WTC11 (cell line): ENCODE results near the gene GMIP. TPM values are rescaled to one million over a fixed set of nuclear protein-coding genes. Genes with fewer than 3 reads are reported as not detected.

ENCODE experiments used
- ATAC-seq: fragments of 200-7000 bp; cut with Tn5 transposase; 2 replicates; pipeline ENCODE4 v1.10.0; 2021; ENCODE audit warnings: mild to moderate bottlenecking, moderate library complexity
- CTCF ChIA-PET: fragments of 300-600 bp; sonication (Branson Sonifier 250); formaldehyde crosslinking; loops from one replicate; lab custom pipeline; 2021; ENCODE audit warnings: antibody characterized with exemption; lab: Charles Lee
- POLR2A ChIA-PET: fragments of 350-600 bp; sonication (Branson Sonifier 250); formaldehyde crosslinking; loops from one replicate; lab custom pipeline; 2021; ENCODE audit warnings: antibody characterized with exemption; lab: Charles Lee
- DNase-seq: peaks from one replicate; pipeline ENCODE4 v3.0.0; 2021; ENCODE audit warnings: low spot score
- H3K27ac Mint-ChIP-seq: 2 replicates; pipeline ENCODE4 v1.8.0; 2021; ENCODE audit warnings: mixed read lengths
- H3K27me3 Mint-ChIP-seq: 2 replicates; pipeline ENCODE4 v1.8.0; 2021; ENCODE audit warnings: low read depth, mild to moderate bottlenecking, moderate library complexity, mixed read lengths
- H3K36me3 Mint-ChIP-seq: 2 replicates; pipeline ENCODE4 v1.8.0; 2021; ENCODE audit warnings: mixed read lengths
- H3K4me1 Mint-ChIP-seq: 2 replicates; pipeline ENCODE4 v1.8.0; 2022; ENCODE audit warnings: mixed read lengths
- H3K4me3 Mint-ChIP-seq: 2 replicates; pipeline ENCODE4 v1.8.0; 2021; ENCODE audit warnings: mild to moderate bottlenecking, moderate library complexity, mixed read lengths
- H3K9me3 Mint-ChIP-seq: 2 replicates; pipeline ENCODE4 v1.8.0; 2021; ENCODE audit warnings: mixed read lengths
- GABPB1 ChIP-seq: sonication (generic); formaldehyde crosslinking; IDR thresholded peaks from 2 replicates; pipeline ENCODE4 v1.8.1; 2023; ENCODE audit warnings: mild to moderate bottlenecking, missing genetic modification reagents
- MXD4 ChIP-seq: fragments of 250-450 bp; sonication (Bioruptor Pico); IDR thresholded peaks from 2 replicates; pipeline ENCODE4 v1.8.0; 2021; ENCODE audit warnings: mild to moderate bottlenecking, moderate library complexity, borderline replicate concordance
- NFATC4 ChIP-seq: fragments of 250-450 bp; sonication (Bioruptor Pico); IDR thresholded peaks from 2 replicates; pipeline ENCODE4 v1.9.0; 2021; ENCODE audit warnings: mild to moderate bottlenecking
- NFYB ChIP-seq: sonication (generic); formaldehyde crosslinking; conservative IDR thresholded peaks from 2 replicates; pipeline ENCODE4 v1.8.0; 2022; ENCODE audit warnings: low read depth, missing genetic modification reagents
- NR1H2 ChIP-seq: sonication (generic); formaldehyde crosslinking; IDR thresholded peaks from 2 replicates; pipeline ENCODE4 v1.9.0; 2021; ENCODE audit warnings: mild to moderate bottlenecking, moderate library complexity, missing genetic modification reagents
- NR2C2 ChIP-seq: sonication (generic); formaldehyde crosslinking; IDR thresholded peaks from 2 replicates; pipeline ENCODE4 v1.8.0; 2022; ENCODE audit warnings: mild to moderate bottlenecking, missing genetic modification reagents
- RELA ChIP-seq: sonication (generic); formaldehyde crosslinking; IDR thresholded peaks from 2 replicates; pipeline ENCODE4 v1.8.1; 2022; ENCODE audit warnings: missing genetic modification reagents, mild to moderate bottlenecking, borderline replicate concordance
- SMAD3 ChIP-seq: sonication (generic); formaldehyde crosslinking; IDR thresholded peaks from 2 replicates; pipeline ENCODE4 v1.8.0; 2022; ENCODE audit warnings: missing genetic modification reagents, mild to moderate bottlenecking, borderline replicate concordance
- ZBTB21 ChIP-seq: sonication (generic); formaldehyde crosslinking; IDR thresholded peaks from 2 replicates; pipeline ENCODE4 v1.8.1; 2023; ENCODE audit warnings: mild to moderate bottlenecking, missing genetic modification reagents, borderline replicate concordance
- ZNF121 ChIP-seq: sonication (generic); formaldehyde crosslinking; IDR thresholded peaks from 2 replicates; pipeline ENCODE4 v1.8.0; 2023; ENCODE audit warnings: missing genetic modification reagents
- ZNF416 ChIP-seq: fragments of 250-450 bp; sonication (Bioruptor Pico); IDR thresholded peaks from 2 replicates; pipeline ENCODE4 v1.9.0; 2021; ENCODE audit warnings: mild to moderate bottlenecking, inconsistent platforms
- total RNA-seq: library from RNA; stranded (reverse); gene quantifications from 3 replicates; pipeline ENCODE4 v1.2.3, GENCODE V29; 2021
- TF ChIP-seq, protein P1 (sequence below): sonication (generic); formaldehyde crosslinking; IDR thresholded peaks from 2 replicates; pipeline ENCODE4 v1.8.1; 2023; ENCODE audit warnings: mild to moderate bottlenecking, missing genetic modification reagents, borderline replicate concordance
- TF ChIP-seq, protein P2 (sequence below): sonication (generic); formaldehyde crosslinking; IDR thresholded peaks from 2 replicates; pipeline ENCODE4 v1.8.0; 2022; ENCODE audit warnings: missing genetic modification reagents
- TF ChIP-seq, protein P3 (sequence below): sonication (generic); formaldehyde crosslinking; IDR thresholded peaks from 2 replicates; pipeline ENCODE4 v1.8.1; 2023; ENCODE audit warnings: mild to moderate bottlenecking, missing genetic modification reagents
- TF ChIP-seq, protein P4 (sequence below): sonication (generic); formaldehyde crosslinking; IDR thresholded peaks from 2 replicates; pipeline ENCODE4 v1.8.0; 2022; ENCODE audit warnings: mild to moderate bottlenecking, missing genetic modification reagents
- TF ChIP-seq, protein P5 (sequence below): sonication (generic); formaldehyde crosslinking; IDR thresholded peaks from 2 replicates; pipeline ENCODE4 v1.8.1; 2022; ENCODE audit warnings: missing genetic modification reagents, borderline replicate concordance
- TF ChIP-seq, protein P6 (sequence below): sonication (generic); formaldehyde crosslinking; IDR thresholded peaks from 2 replicates; pipeline ENCODE4 v1.8.1; 2023; ENCODE audit warnings: mild to moderate bottlenecking, moderate library complexity, missing genetic modification reagents

The GMIP gene
- total RNA-seq, 1 experiment from 2014 or later: 23.0 TPM

DNA sequence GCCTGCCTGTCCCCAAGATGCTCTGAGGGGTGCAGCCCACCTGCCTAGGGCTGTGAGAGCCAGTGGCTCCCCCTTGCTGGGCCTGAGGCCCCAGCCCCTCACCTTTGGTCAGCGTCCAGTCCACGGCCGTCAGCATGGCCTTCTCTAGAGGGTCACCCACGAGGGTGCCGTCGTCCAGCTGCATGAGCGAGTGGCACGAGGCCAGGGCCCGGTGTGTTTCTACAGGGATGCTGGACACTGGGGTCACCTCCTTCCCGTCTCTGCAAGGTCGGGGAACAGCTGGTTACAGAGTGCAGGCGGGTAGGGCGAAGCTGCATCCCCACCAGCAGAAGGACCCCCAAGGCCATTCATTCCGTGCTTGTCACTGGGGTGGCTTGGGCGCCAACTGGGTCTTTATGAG is 11.0 kb upstream of the GMIP start:
- TF ChIP-seq SMAD3 (CRISPR knock-in tag): no peak
- TF ChIP-seq, protein P1, sequence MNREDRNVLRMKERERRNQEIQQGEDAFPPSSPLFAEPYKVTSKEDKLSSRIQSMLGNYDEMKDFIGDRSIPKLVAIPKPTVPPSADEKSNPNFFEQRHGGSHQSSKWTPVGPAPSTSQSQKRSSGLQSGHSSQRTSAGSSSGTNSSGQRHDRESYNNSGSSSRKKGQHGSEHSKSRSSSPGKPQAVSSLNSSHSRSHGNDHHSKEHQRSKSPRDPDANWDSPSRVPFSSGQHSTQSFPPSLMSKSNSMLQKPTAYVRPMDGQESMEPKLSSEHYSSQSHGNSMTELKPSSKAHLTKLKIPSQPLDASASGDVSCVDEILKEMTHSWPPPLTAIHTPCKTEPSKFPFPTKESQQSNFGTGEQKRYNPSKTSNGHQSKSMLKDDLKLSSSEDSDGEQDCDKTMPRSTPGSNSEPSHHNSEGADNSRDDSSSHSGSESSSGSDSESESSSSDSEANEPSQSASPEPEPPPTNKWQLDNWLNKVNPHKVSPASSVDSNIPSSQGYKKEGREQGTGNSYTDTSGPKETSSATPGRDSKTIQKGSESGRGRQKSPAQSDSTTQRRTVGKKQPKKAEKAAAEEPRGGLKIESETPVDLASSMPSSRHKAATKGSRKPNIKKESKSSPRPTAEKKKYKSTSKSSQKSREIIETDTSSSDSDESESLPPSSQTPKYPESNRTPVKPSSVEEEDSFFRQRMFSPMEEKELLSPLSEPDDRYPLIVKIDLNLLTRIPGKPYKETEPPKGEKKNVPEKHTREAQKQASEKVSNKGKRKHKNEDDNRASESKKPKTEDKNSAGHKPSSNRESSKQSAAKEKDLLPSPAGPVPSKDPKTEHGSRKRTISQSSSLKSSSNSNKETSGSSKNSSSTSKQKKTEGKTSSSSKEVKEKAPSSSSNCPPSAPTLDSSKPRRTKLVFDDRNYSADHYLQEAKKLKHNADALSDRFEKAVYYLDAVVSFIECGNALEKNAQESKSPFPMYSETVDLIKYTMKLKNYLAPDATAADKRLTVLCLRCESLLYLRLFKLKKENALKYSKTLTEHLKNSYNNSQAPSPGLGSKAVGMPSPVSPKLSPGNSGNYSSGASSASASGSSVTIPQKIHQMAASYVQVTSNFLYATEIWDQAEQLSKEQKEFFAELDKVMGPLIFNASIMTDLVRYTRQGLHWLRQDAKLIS (CRISPR knock-in tag): no peak
- TF ChIP-seq GABPB1 (CRISPR knock-in tag): no peak
- no peak for TF ChIP-seq NFYB (CRISPR knock-in tag)
- TF ChIP-seq ZNF416: no peak
- TF ChIP-seq, protein P2, sequence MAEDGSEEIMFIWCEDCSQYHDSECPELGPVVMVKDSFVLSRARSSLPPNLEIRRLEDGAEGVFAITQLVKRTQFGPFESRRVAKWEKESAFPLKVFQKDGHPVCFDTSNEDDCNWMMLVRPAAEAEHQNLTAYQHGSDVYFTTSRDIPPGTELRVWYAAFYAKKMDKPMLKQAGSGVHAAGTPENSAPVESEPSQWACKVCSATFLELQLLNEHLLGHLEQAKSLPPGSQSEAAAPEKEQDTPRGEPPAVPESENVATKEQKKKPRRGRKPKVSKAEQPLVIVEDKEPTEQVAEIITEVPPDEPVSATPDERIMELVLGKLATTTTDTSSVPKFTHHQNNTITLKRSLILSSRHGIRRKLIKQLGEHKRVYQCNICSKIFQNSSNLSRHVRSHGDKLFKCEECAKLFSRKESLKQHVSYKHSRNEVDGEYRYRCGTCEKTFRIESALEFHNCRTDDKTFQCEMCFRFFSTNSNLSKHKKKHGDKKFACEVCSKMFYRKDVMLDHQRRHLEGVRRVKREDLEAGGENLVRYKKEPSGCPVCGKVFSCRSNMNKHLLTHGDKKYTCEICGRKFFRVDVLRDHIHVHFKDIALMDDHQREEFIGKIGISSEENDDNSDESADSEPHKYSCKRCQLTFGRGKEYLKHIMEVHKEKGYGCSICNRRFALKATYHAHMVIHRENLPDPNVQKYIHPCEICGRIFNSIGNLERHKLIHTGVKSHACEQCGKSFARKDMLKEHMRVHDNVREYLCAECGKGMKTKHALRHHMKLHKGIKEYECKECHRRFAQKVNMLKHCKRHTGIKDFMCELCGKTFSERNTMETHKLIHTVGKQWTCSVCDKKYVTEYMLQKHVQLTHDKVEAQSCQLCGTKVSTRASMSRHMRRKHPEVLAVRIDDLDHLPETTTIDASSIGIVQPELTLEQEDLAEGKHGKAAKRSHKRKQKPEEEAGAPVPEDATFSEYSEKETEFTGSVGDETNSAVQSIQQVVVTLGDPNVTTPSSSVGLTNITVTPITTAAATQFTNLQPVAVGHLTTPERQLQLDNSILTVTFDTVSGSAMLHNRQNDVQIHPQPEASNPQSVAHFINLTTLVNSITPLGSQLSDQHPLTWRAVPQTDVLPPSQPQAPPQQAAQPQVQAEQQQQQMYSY (CRISPR knock-in tag): no peak
- no peak for TF ChIP-seq NR2C2 (CRISPR knock-in tag)
- no peak for TF ChIP-seq NFATC4 (CRISPR knock-in tag)
- TF ChIP-seq, protein P3, sequence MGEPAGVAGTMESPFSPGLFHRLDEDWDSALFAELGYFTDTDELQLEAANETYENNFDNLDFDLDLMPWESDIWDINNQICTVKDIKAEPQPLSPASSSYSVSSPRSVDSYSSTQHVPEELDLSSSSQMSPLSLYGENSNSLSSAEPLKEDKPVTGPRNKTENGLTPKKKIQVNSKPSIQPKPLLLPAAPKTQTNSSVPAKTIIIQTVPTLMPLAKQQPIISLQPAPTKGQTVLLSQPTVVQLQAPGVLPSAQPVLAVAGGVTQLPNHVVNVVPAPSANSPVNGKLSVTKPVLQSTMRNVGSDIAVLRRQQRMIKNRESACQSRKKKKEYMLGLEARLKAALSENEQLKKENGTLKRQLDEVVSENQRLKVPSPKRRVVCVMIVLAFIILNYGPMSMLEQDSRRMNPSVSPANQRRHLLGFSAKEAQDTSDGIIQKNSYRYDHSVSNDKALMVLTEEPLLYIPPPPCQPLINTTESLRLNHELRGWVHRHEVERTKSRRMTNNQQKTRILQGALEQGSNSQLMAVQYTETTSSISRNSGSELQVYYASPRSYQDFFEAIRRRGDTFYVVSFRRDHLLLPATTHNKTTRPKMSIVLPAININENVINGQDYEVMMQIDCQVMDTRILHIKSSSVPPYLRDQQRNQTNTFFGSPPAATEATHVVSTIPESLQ (CRISPR knock-in tag): no peak
- TF ChIP-seq NR1H2 (CRISPR knock-in tag): no peak
- TF ChIP-seq ZBTB21 (CRISPR knock-in tag): no peak
- TF ChIP-seq, protein P4, sequence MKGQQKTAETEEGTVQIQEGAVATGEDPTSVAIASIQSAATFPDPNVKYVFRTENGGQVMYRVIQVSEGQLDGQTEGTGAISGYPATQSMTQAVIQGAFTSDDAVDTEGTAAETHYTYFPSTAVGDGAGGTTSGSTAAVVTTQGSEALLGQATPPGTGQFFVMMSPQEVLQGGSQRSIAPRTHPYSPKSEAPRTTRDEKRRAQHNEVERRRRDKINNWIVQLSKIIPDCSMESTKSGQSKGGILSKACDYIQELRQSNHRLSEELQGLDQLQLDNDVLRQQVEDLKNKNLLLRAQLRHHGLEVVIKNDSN: no peak
- TF ChIP-seq RELA (CRISPR knock-in tag): no peak
- TF ChIP-seq, protein P5, sequence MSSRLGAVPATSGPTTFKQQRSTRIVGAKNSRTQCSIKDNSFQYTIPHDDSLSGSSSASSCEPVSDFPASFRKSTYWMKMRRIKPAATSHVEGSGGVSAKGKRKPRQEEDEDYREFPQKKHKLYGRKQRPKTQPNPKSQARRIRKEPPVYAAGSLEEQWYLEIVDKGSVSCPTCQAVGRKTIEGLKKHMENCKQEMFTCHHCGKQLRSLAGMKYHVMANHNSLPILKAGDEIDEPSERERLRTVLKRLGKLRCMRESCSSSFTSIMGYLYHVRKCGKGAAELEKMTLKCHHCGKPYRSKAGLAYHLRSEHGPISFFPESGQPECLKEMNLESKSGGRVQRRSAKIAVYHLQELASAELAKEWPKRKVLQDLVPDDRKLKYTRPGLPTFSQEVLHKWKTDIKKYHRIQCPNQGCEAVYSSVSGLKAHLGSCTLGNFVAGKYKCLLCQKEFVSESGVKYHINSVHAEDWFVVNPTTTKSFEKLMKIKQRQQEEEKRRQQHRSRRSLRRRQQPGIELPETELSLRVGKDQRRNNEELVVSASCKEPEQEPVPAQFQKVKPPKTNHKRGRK (CRISPR knock-in tag): no peak
- TF ChIP-seq ZNF121 (CRISPR knock-in tag): no peak
- TF ChIP-seq, protein P6, sequence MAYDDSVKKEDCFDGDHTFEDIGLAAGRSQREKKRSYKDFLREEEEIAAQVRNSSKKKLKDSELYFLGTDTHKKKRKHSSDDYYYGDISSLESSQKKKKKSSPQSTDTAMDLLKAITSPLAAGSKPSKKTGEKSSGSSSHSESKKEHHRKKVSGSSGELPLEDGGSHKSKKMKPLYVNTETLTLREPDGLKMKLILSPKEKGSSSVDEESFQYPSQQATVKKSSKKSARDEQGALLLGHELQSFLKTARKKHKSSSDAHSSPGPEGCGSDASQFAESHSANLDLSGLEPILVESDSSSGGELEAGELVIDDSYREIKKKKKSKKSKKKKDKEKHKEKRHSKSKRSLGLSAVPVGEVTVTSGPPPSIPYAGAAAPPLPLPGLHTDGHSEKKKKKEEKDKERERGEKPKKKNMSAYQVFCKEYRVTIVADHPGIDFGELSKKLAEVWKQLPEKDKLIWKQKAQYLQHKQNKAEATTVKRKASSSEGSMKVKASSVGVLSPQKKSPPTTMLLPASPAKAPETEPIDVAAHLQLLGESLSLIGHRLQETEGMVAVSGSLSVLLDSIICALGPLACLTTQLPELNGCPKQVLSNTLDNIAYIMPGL (CRISPR knock-in tag): no peak
- no peak for TF ChIP-seq MXD4 (CRISPR knock-in tag)
- DNase-seq (no peak), ATAC-seq (no peak)
- Mint-ChIP-seq H3K36me3 (peaks cover 71% of the 10 kb centered on the region), H3K27me3 (no peaks in the 10 kb centered on the region), H3K27ac (no peak overlapping the region), H3K4me1 (no peaks in the 10 kb centered on the region), H3K9me3 (no peaks in the 10 kb centered on the region), H3K4me3 (no peak overlapping the region)
- CTCF ChIA-PET: no interaction called here
- POLR2A ChIA-PET: interaction anchor here (1.6 kb wide), 1 partner anchor 26 kb away, joined by 3 read pairs; the partner anchor contains the start of gene LPAR2
